Esophagus muscularis mucosa (tissue), 4 donors: Measurements from ENCODE around the gene TPPP. TPM values are rescaled to one million over a fixed set of nuclear protein-coding genes. Genes with fewer than 3 reads are reported as not detected.

Experiments used
- DNase-seq: peaks from one replicate; pipeline ENCODE4 v3.0.0-alpha.2; 2017; ENCODE audit errors: extremely low spot score
- H3K27ac ChIP-seq, 4 donors: fragments of 200-600 bp; sonication (generic); replicated peaks in 1 of 4; 1 replicate in 3 of 4; 2 replicates in 1 of 4; pipeline ENCODE4 v1.5.1; 2016 to 2019; ENCODE audit warnings: mild to moderate bottlenecking in 1 of 4
- H3K27me3 ChIP-seq, 4 donors: fragments of 200-600 bp; sonication (generic); one replicate each; pipeline versions ENCODE4 v1.5.1 to v1.6.0; 2016 to 2019
- H3K36me3 ChIP-seq, 4 donors: fragments of 200-600 bp; sonication (generic); one replicate each; pipeline ENCODE4 v1.5.1; 2016 to 2019
- H3K4me1 ChIP-seq, 4 donors: fragments of 200-600 bp; sonication (generic); one replicate each; pipeline ENCODE4 v1.5.1; 2016 to 2019
- H3K4me3 ChIP-seq, 4 donors: fragments of 200-600 bp; sonication (generic); 1 replicate in 2 of 4; 2 replicates in 2 of 4; pipeline ENCODE4 v1.5.1; 2016 to 2019; ENCODE audit warnings: mild to moderate bottlenecking in 4 of 4, moderate library complexity in 1 of 4
- H3K9me3 ChIP-seq, 4 donors: fragments of 200-600 bp; sonication (generic); 1 replicate in 3 of 4; 2 replicates in 1 of 4; pipeline ENCODE4 v1.5.1; 2016 to 2019
- CTCF ChIP-seq, 3 experiments: fragments of 200-600 bp in 2 of 3; fragments of 450-650 bp in 1 of 3; sonication (generic) in 2 of 3; IDR thresholded peaks; one replicate each; pipeline ENCODE4 v1.5.1; 2017 to 2019; ENCODE audit warnings: antibody characterized with exemption in 3 of 3, mild to moderate bottlenecking in 2 of 3, moderate library complexity in 1 of 3
- EP300 ChIP-seq: sonication (generic); formaldehyde crosslinking; IDR thresholded peaks from one replicate; pipeline ENCODE4 v1.6.1; 2017; ENCODE audit warnings: antibody characterized with exemption
- POLR2A ChIP-seq: fragments of 450-650 bp; IDR thresholded peaks from one replicate; pipeline ENCODE4 v1.6.1; 2017; ENCODE audit warnings: antibody characterized with exemption, moderate library complexity, mild to moderate bottlenecking, low read depth
- POLR2AphosphoS5 ChIP-seq, 2 donors: sonication (generic); formaldehyde crosslinking; IDR thresholded peaks; one replicate each; pipeline ENCODE4 v1.6.1; 2017; ENCODE audit warnings: antibody characterized with exemption in 2 of 2
- WGBS: methylation state at CpG from one replicate; pipeline ENCODE4 v1.1.5; 2018; 5-methylcytosine and 5-hydroxymethylcytosine counted together
- intact Hi-C: fragments of 100-400 bp; cut with DNase I; formaldehyde crosslinking; loops from one replicate; pipeline ENCODE4 v1.15.1; 2023
- total RNA-seq, 4 donors: library from RNA; depleted of rRNA; stranded (reverse); fragments of >200 nt; gene quantifications; one replicate each; pipeline versions ENCODE4 v1.1.0 to v1.2.1, GENCODE V29; 2016

Gene TPPP
- total RNA-seq, 4 donors from 2014 or later: 19.5 to 45.7 (median 34.5) TPM

GRCh38 chr5:675871-676698 lies 17.1 kb downstream of the TPPP start:
- no peak for TF ChIP-seq EP300
- no peak for TF ChIP-seq CTCF (IDR thresholded peaks at IDR 0.05)
- no peak for TF ChIP-seq POLR2A
- TF ChIP-seq POLR2AphosphoS5 (IDR thresholded peaks at IDR 0.05): no peak
- H3K27me3 ChIP-seq: no peaks in the 10 kb centered on the region
- peaks cover 46 to 81% (median 77%) of the 10 kb centered on the region in 4 donors for H3K4me1 ChIP-seq
- peaks cover 0 to 16% (median 0%) of the 10 kb centered on the region in 4 donors for H3K36me3 ChIP-seq
- intact Hi-C loops: loop anchor here (10.0 kb wide), 1 partner anchor 89 kb away; no protein-coding TSS in a partner anchor
- 88% methylated on average over 20 of the region's 36 CpGs for WGBS
- no peak overlapping the region for H3K4me3 ChIP-seq
- no peaks in the 10 kb centered on the region for H3K9me3 ChIP-seq
- peak overlapping the region in 1 of 4 donors; percentile 14 for H3K27ac ChIP-seq
- no peak for DNase-seq

GRCh38 chr5:675111-675870 lies 17.9 kb downstream of the TPPP start:
- intact Hi-C loops: loop anchor here (10.0 kb wide), 1 partner anchor 90 kb away; no protein-coding TSS in a partner anchor

GRCh38 chr5:674630-675011 lies 18.5 kb downstream of the TPPP start:
- DNase-seq: no peak
- intact Hi-C loops: loop anchor here (5.0 to 10.0 kb wide), 2 partner anchors 90 to 228 kb away; no protein-coding TSS in a partner anchor
- H3K27me3 ChIP-seq: no peaks in the 10 kb centered on the region
- TF ChIP-seq CTCF (IDR thresholded peaks at IDR 0.05) (no peak), POLR2A (no peak), POLR2AphosphoS5 (IDR thresholded peaks at IDR 0.05) (no peak), EP300 (no peak)
- no peaks in the 10 kb centered on the region for H3K9me3 ChIP-seq
- H3K36me3 ChIP-seq: peaks cover 0 to 16% (median 0%) of the 10 kb centered on the region in 4 donors
- WGBS: no CpG with 5 or more reads among the region's 7 CpGs
- H3K4me3 ChIP-seq: peak overlapping the region in 1 of 4 donors; percentile 4
- H3K27ac ChIP-seq: peak overlapping the region; percentile 75 to 81 (median 76)
- H3K4me1 ChIP-seq: peaks cover 44 to 89% (median 85%) of the 10 kb centered on the region in 4 donors

More at GRCh38 chr5:675111-675870, 17.9 kb downstream of the TPPP start:
- H3K4me1 ChIP-seq: peaks cover 44 to 82% (median 78%) of the 10 kb centered on the region in 4 donors
- whole genome bisulfite sequencing: 63% methylated on average over 16 of the region's 20 CpGs
- TF ChIP-seq EP300 (no peak), POLR2A (no peak), POLR2AphosphoS5 (IDR thresholded peaks at IDR 0.05) (no peak), CTCF (IDR thresholded peaks at IDR 0.05) (no peak)
- no peaks in the 10 kb centered on the region for H3K9me3 ChIP-seq
- H3K4me3 ChIP-seq: no peak overlapping the region
- no peak for DNase-seq
- H3K27ac ChIP-seq: peak overlapping the region in 1 of 4 donors; percentile 14
- peaks cover 0 to 16% (median 0%) of the 10 kb centered on the region in 4 donors for H3K36me3 ChIP-seq
- no peaks in the 10 kb centered on the region for H3K27me3 ChIP-seq

- TF ChIP-seq CTCF (IDR thresholded peaks at IDR 0.05) (peak in 1 of 3 experiments; percentile 13), POLR2AphosphoS5 (IDR thresholded peaks at IDR 0.05) (peak in 1 of 2 donors; percentile 5), EP300 (no peak)
Measured at GRCh38 chr5:673831-674629, 19.1 kb downstream of the TPPP start.

More at GRCh38 chr5:673831-674629, 19.1 kb downstream of the TPPP start:
- H3K27ac ChIP-seq: peak overlapping the region; percentile 75 to 81 (median 76)
- no peaks in the 10 kb centered on the region for H3K9me3 ChIP-seq
- no peaks in the 10 kb centered on the region for H3K27me3 ChIP-seq
- peaks cover 0 to 16% (median 0%) of the 10 kb centered on the region in 4 donors for H3K36me3 ChIP-seq
- DNase-seq: no peak
- intact Hi-C loops: loop anchor here (5.0 to 10.0 kb wide), 2 partner anchors 91 to 228 kb away; no protein-coding TSS in a partner anchor
- 23% methylated on average over 10 of the region's 27 CpGs for WGBS
- H3K4me1 ChIP-seq: peaks cover 44 to 89% (median 88%) of the 10 kb centered on the region in 4 donors
- H3K4me3 ChIP-seq: peak overlapping the region in 2 of 4 donors; percentile 4 to 11
